RWPE2 (cell line): ENCODE data around the gene TMEM40.

Experiments used
- ATAC-seq: fragments of 200-7000 bp; cut with Tn5 transposase; 3 replicates; pipeline ENCODE4 v1.9.1; 2021; ENCODE audit warnings: low read depth
- DNase-seq: peaks from one replicate; pipeline ENCODE4 v3.0.0-alpha.2; 2020; ENCODE audit warnings: low spot score
- H3K27ac ChIP-seq: fragments of 450-650 bp; 2 replicates; pipeline ENCODE4 v1.5.1; 2017; ENCODE audit warnings: mild to moderate bottlenecking; ENCODE audit not compliant: poor library complexity, severe bottlenecking
- H3K27me3 ChIP-seq: fragments of 250-450 bp; sonication (Bioruptor Pico); 2 replicates; pipeline ENCODE4 v1.5.1; 2021; ENCODE audit warnings: mild to moderate bottlenecking, moderate library complexity; ENCODE audit not compliant: insufficient read depth, poor library complexity, severe bottlenecking
- H3K36me3 ChIP-seq: fragments of 250-450 bp; sonication (Bioruptor Pico); 2 replicates; pipeline ENCODE4 v1.5.1; 2020; ENCODE audit warnings: low read depth, mild to moderate bottlenecking, moderate library complexity
- H3K4me1 ChIP-seq: fragments of 250-450 bp; sonication (Bioruptor Pico); 2 replicates; pipeline ENCODE4 v1.5.1; 2021; ENCODE audit warnings: mild to moderate bottlenecking, moderate library complexity; ENCODE audit not compliant: insufficient read depth, poor library complexity, severe bottlenecking
- H3K4me3 ChIP-seq: fragments of 250-450 bp; sonication (Bioruptor Pico); 2 replicates; pipeline ENCODE4 v1.5.1; 2021; ENCODE audit warnings: mild to moderate bottlenecking, moderate library complexity; ENCODE audit not compliant: severe bottlenecking
- H3K9me3 ChIP-seq: fragments of 250-450 bp; sonication (Bioruptor Pico); 2 replicates; pipeline ENCODE4 v1.5.1; 2021; ENCODE audit warnings: mild to moderate bottlenecking, moderate library complexity; ENCODE audit not compliant: severe bottlenecking
- CTCF ChIP-seq: fragments of 450-650 bp; IDR thresholded peaks from one replicate; pipeline ENCODE4 v1.5.1; 2017; ENCODE audit warnings: mild to moderate bottlenecking, moderate library complexity; ENCODE audit not compliant: poor library complexity, severe bottlenecking

The TMEM40 gene

GRCh38 chr3:12750658-12751071, 8.4 kb downstream of the TMEM40 start:
- Histone ChIP-seq H3K4me1 (peaks cover 52% of the 10 kb centered on the region), H3K9me3 (no peaks in the 10 kb centered on the region), H3K27me3 (no peaks in the 10 kb centered on the region), H3K27ac (peak overlapping the region; percentile 97), H3K36me3 (peaks cover 94% of the 10 kb centered on the region), H3K4me3 (no peak overlapping the region)
- TF ChIP-seq CTCF = no peak
- ATAC-seq (peak; percentile 11; the same call in 1 of the 3 replicates), DNase-seq (no peak)

GRCh38 chr3:12750223-12750622, 8.8 kb downstream of the TMEM40 start:
- H3K9me3 ChIP-seq = no peaks in the 10 kb centered on the region
- DNase-seq (no peak), ATAC-seq (peak; percentile 60)
- H3K27ac ChIP-seq = peak overlapping the region; percentile 97
- H3K4me1 ChIP-seq = peaks cover 48% of the 10 kb centered on the region
- H3K4me3 ChIP-seq = no peak overlapping the region
- H3K36me3 ChIP-seq = peaks cover 94% of the 10 kb centered on the region
- no peak for TF ChIP-seq CTCF
- H3K27me3 ChIP-seq = no peaks in the 10 kb centered on the region

- Histone ChIP-seq H3K4me3 (no peak overlapping the region), H3K27ac (no peak overlapping the region), H3K4me1 (peaks cover 32% of the 10 kb centered on the region), H3K9me3 (no peaks in the 10 kb centered on the region), H3K36me3 (peaks cover 94% of the 10 kb centered on the region), H3K27me3 (no peaks in the 10 kb centered on the region)
- no peak for ATAC-seq
- TF ChIP-seq CTCF = no peak
- DNase-seq = no peak
Measured at GRCh38 chr3:12748477-12748876, 10.6 kb downstream of the TMEM40 start.

GRCh38 chr3:12746419-12746818, 12.6 kb downstream of the TMEM40 start:
- Histone ChIP-seq H3K9me3 (peaks cover 3% of the 10 kb centered on the region), H3K27ac (no peak overlapping the region), H3K36me3 (peaks cover 97% of the 10 kb centered on the region), H3K27me3 (no peaks in the 10 kb centered on the region), H3K4me1 (peaks cover 13% of the 10 kb centered on the region), H3K4me3 (no peak overlapping the region)
- ATAC-seq = no peak
- DNase-seq = no peak
- no peak for TF ChIP-seq CTCF

GRCh38 chr3:12744326-12744725, 14.7 kb downstream of the TMEM40 start:
- Histone ChIP-seq H3K27me3 (no peaks in the 10 kb centered on the region), H3K27ac (no peak overlapping the region), H3K36me3 (peaks cover 98% of the 10 kb centered on the region), H3K9me3 (peaks cover 3% of the 10 kb centered on the region), H3K4me1 (no peaks in the 10 kb centered on the region), H3K4me3 (no peak overlapping the region)
- DNase-seq (no peak), ATAC-seq (no peak)
- no peak for TF ChIP-seq CTCF
